Brain microvascular endothelial cell (primary cell): ENCODE measurements around the gene LYRM9.

Source experiments
- DNase-seq: peaks from one replicate; pipeline ENCODE4 v3.0.0-alpha.2; 2020
- H3K27ac ChIP-seq: fragments of 250-450 bp; sonication (Bioruptor Pico); 2 replicates; pipeline ENCODE4 v1.5.1; 2020; ENCODE audit warnings: mild to moderate bottlenecking, moderate library complexity
- H3K27me3 ChIP-seq: fragments of 250-450 bp; sonication (Bioruptor Pico); replicated peaks from 2 replicates; pipeline ENCODE4 v1.5.1; 2020; ENCODE audit warnings: mild to moderate bottlenecking
- H3K36me3 ChIP-seq: fragments of 250-450 bp; sonication (Bioruptor Pico); replicated peaks from 2 replicates; pipeline ENCODE4 v1.5.1; 2020; ENCODE audit warnings: mild to moderate bottlenecking
- H3K4me3 ChIP-seq: 2 replicates; pipeline ENCODE4 v1.5.1; 2011; ENCODE audit warnings: low read depth, mild to moderate bottlenecking, control low read depth, low read length, moderate library complexity
- CTCF ChIP-seq: IDR thresholded peaks from 2 replicates; pipeline ENCODE4 v1.5.1; 2011; ENCODE audit warnings: low read depth, mild to moderate bottlenecking, moderate library complexity, low read length, control low read depth, inconsistent platforms; ENCODE audit errors: missing control alignments
- in situ Hi-C: cut with HindIII; loops from 2 replicates; pipeline ENCODE4 v1.10.0; 2017; ENCODE audit warnings: low sequenced_read_pairs, low pct_ligation_motif_present

Gene LYRM9

DNA sequence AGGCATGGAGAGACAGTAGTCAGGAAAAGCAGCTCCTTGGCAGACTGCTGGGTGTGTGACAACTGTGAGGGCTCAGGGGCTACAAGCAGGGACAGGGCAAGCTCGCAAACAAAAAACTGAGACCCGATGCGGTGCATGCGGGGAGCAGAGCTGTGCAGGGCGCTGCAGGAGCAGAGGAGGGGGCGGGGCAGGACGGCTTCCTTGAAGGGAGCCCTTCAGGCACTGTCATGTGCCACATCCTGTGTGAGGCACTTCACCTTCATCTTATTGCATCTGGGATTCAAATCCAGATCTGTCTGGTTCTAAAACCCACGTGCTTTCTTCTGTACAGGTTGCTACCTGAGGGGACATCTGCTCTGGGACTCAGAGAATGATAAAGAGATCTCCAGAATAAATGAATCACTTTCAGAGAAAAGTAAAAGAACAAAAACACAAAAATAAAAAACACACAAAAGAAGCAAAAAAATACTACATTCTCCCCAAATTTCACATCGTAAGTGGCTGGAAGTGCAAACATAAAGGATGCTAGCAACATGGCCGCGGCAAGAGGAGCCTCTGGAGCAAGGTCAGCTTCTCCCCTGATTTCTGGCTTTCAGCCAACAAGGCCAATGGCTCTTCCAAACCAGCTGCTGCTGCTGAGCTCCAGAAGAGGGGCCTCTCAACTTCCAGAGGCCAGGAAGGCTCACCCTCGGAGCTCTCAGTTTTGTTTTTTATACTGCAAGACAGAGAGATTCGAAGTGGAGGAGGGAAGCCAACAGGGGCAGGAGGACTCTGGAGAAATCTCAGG lies 14.2 kb downstream of the LYRM9 start:
- no peak overlapping the region for H3K27ac ChIP-seq
- H3K27me3 ChIP-seq = no peaks in the 10 kb centered on the region
- no peak overlapping the region for H3K4me3 ChIP-seq
- in situ Hi-C loops = no loop called here
- no peaks in the 10 kb centered on the region for H3K36me3 ChIP-seq
- DNase-seq = no peak
- no peak for TF ChIP-seq CTCF

DNA sequence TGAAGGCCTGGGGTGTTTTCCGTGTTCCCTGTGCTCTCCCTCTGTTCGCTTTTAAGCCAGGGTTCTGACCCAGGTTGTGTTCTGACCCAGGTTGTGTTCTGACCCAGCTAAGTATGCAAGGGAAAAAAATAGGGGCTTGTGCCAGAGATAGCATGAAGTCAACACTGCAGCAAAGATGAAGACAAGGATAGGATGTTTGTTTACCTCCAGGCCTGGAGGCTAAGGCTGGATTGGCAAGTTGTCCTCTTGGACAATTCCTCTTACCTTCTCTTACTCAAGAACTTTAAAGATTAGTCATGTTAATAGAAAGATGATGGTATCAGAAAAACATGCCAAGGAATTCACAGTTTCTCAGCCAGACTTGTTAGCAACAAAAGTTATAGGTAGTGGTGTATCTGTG lies 19.4 kb downstream of the LYRM9 start:
- Histone ChIP-seq H3K36me3 (no peaks in the 10 kb centered on the region), H3K27ac (no peak overlapping the region), H3K4me3 (no peak overlapping the region), H3K27me3 (no peaks in the 10 kb centered on the region)
- no peak for DNase-seq
- TF ChIP-seq CTCF = no peak
- in situ Hi-C loops = no loop called here

DNA sequence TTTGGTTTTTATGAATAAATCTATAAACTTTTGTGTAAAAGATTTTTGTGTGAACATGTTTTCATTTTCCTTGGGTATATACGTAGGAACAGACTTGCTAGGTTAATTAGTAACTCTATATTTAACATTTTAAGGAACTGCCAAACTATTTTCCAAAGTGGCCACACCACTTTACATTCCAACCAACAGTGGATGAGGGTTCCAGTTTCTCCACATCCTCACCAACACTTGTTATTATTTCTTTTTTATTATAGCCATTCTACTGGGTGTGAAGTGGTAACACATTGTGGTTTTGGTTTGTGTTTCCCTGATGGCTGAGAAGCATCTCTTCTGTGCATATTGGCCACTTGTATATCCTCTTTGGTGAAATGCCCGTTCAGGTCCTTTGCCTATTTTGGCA lies 20.0 kb downstream of the LYRM9 start:
- TF ChIP-seq CTCF = no peak
- H3K36me3 ChIP-seq = no peaks in the 10 kb centered on the region
- in situ Hi-C loops = no loop called here

DNA sequence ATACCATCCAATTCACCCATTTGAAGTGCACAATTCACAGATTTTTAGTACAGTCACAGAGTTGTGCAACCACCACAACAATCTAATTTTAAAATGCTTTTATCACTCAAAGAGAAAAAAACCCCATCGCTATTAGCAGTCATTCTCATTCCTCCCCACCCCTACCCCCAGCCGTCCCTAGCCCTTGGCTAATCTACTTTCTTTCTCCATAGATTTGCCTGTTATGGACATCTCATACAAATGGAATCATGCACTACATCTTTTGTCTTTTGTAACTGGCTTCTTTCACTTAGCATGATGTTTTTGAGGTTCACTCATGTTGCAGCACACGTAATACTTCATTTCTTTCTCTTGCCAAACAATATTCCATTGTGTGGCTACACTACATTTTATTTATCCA lies 20.4 kb downstream of the LYRM9 start:
- DNase-seq = no peak
- no peak for TF ChIP-seq CTCF
- in situ Hi-C loops = no loop called here
- H3K27me3 ChIP-seq = no peaks in the 10 kb centered on the region
- H3K4me3 ChIP-seq = no peak overlapping the region
- no peak overlapping the region for H3K27ac ChIP-seq
- no peaks in the 10 kb centered on the region for H3K36me3 ChIP-seq

More for the DNA sequence above, 20.0 kb downstream of the LYRM9 start:
- Histone ChIP-seq H3K27me3 (no peaks in the 10 kb centered on the region), H3K4me3 (no peak overlapping the region), H3K27ac (no peak overlapping the region)
- no peak for DNase-seq

- Histone ChIP-seq H3K27ac (no peak overlapping the region), H3K4me3 (no peak overlapping the region), H3K27me3 (no peaks in the 10 kb centered on the region), H3K36me3 (no peaks in the 10 kb centered on the region)
- in situ Hi-C loops = no loop called here
- TF ChIP-seq CTCF = no peak
- no peak for DNase-seq
Measured at GRCh38 chr17:27871407-27871806, 21.8 kb downstream of the LYRM9 start.

GRCh38 chr17:27870345-27870744 lies 22.8 kb downstream of the LYRM9 start:
- in situ Hi-C loops = no loop called here
- TF ChIP-seq CTCF = no peak
- H3K4me3 ChIP-seq = no peak overlapping the region
- H3K36me3 ChIP-seq = no peaks in the 10 kb centered on the region
- no peaks in the 10 kb centered on the region for H3K27me3 ChIP-seq
- no peak overlapping the region for H3K27ac ChIP-seq
- DNase-seq = no peak
